EH (cell line): Measurements from ENCODE around the gene ARID3C.

Experiments
- DNase-seq: peaks from one replicate; pipeline ENCODE4 v3.0.0-alpha.2; 2015; ENCODE audit warnings: low read depth

ARID3C gene

GRCh38 chr9:34594177-34594576 is 34.7 kb downstream of the ARID3C start:
- no peak for DNase-seq

GRCh38 chr9:34592895-34593601 is 35.8 kb downstream of the ARID3C start:
- DNase-seq, result peak; percentile 35

DNA sequence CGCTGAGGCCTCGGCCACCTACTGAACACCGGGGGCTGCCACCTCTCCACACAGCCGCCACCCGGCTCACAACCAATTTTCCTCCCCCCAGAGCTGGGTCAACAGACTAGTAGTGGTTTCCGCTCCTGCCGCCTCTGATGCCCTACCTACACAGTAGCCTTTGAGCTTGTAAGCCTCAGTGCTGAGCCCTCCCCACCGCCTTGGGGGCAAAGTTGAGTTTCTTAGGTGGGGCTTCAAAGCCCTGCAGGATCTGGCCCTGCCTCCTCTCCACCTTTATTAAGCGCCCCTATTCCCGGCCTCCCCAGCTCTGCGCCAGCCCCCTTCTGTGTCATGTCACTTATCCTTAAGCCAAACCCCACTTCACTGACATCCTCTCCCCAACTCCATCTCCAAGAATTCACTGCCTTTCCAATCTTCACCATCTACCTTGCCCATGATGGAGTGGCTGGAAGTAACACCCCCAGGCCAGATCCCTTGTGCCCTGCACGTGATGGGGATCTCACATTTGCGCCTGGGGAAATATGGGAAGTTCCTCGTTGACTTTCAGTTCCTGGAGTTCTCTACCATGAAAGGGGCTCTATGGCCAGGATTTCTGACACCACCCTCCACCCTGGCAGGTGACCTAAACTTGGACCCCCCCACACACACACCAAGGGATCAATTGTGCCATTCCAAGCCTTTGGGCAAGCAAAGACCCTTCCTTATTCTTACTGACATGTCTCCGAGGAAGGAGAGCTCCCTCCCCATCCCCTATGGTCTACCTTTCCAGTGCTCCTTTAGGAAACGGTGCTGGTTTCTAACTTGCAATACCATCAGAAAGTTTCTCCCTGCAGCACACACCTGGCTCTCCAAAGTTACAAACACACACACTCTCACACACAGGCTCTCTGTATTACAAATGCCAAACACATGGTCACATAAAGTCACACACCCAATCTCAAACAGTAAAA is 36.7 kb downstream of the ARID3C start:
- DNase-seq, result no peak

GRCh38 chr9:34591248-34591916 is 37.5 kb downstream of the ARID3C start:
- peak; percentile 74 for DNase-seq

DNA sequence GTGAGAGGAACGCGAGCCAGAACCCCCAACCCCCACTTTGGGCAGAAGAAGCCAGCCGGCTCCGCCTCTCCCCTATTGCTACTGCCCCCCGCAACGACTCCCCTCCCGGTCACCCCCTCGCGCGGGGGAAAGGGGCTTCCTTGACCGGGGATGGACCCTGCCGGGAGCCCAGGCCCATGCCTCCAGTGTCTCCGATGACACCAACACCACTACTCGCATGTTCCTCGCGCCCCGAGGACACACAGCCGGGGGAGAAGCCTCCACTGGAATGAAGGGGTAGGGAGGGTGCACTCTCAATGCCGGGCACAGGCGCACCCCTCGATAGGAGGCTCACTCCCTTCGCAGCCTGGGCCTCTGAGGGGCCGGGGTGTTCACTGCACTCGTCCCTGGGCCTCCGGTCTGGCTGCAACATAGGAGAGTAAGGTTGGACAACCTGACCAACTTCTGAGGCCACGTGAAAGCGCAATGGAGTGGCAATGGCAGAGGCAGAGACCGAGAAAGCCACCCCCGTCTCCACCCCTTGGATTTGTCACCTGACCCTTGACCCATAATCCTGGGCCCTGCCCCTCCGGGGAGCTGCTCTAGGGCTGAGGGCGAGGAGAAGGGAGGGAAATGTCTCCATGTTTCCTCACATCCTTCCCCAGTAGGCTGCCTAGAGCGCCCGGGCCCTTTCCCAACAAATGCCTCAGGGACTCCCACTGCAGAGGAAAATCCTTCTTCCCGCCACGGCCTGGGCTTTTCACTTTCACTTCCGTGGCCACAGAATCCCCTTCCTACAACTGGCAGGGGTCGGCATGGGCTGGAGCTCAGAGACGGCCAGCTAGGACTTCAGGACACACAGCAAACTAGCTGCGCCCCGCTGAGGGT is 38.3 kb downstream of the ARID3C start:
- DNase-seq, result no peak

DNA sequence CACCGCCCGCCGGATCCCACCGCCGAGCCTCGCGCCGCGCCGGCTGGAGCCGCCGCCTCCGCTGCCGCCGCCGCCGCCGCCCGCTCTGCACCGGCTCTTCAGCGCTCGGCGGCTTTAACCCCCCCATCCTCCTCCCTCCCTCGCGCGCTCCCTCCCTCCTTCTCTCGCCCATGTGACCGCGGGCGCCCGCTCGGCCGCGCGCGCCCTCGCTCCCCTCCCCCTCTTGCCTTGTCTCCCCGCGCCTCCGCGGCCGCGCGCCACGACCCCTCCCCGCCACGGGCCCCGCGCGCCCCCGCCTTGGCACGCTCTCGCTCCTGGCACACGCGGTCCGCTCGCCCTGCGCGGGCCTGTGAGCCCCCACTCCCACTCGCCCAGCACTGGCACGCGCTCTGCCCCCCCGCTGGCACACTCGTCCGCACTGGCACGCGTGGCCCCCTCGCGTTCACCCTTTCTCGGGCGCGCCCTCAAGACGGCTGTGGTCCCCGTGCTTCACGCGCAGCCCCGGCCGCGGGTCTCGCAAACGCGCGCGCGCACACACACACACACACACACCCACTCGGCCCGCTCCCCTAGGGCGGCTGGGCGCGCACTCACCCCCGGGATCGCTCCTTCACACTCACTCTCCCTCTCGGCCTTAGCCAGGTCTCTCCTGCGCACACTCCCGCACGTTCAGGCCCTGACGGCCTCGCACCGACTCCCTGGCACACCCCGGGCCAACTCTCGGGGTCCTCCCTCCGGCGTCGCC is 39.1 kb downstream of the ARID3C start, which contains the start of gene CNTFR:
TSS of gene CNTFR (minus strand) at position 89 of the 745 bp plus-strand sequence. CDS start 20,743 bp downstream, outside the sequence.
- DNase-seq, result peak; percentile 12

GRCh38 chr9:34588671-34589635 is 39.9 kb downstream of the ARID3C start:
- DNase-seq, result no peak

DNA sequence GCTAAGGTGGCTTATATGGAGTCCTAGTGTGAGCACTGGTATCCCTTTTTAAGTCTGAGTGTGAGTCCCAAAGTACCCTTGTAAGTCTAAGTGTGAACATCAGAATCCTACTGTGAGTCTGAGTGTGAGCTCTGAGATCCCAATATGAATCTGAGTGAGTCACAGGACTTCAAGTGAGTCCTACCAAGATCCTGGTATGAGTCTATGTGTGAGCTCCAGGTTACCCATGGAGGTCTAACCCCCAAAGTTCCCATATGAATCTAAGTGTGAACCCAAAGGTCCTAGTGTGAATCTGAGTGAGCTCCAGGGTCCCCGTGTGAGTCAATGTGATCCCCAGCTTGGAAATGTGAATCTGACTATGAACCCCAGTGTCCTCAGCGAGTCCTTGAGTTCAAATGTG is 41.6 kb downstream of the ARID3C start:
- no peak for DNase-seq

- DNase-seq, result no peak
Measured at GRCh38 chr9:34585946-34586669, 42.8 kb downstream of the ARID3C start.

GRCh38 chr9:34584970-34585369 is 43.9 kb downstream of the ARID3C start:
- DNase-seq, result no peak

DNA sequence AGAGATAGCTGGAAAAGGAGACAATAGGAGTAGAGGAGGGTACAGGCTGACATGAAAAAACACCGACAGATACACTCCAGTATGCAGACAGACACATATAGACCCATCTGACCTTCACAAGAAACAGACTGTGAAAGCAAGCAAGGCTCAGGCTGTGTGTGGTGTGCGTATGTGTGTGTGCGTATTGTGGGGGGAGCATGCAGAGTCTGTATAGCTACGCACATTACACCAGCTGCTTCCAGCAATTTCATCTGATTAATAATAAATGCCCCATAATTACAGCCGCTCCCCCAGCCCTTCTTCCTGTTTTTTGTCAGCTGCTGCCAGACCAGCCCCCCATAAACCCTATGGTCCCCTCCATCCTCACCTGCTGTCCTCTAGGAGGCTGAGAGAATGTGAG is 46.1 kb downstream of the ARID3C start:
- DNase-seq, result no peak

- DNase-seq, result no peak
Measured at GRCh38 chr9:34581318-34581717, 47.5 kb downstream of the ARID3C start.

GRCh38 chr9:34580358-34580757 is 48.5 kb downstream of the ARID3C start:
- DNase-seq, result no peak

- DNase-seq, result no peak
Measured at GRCh38 chr9:34579808-34580163, 49.1 kb downstream of the ARID3C start.

DNA sequence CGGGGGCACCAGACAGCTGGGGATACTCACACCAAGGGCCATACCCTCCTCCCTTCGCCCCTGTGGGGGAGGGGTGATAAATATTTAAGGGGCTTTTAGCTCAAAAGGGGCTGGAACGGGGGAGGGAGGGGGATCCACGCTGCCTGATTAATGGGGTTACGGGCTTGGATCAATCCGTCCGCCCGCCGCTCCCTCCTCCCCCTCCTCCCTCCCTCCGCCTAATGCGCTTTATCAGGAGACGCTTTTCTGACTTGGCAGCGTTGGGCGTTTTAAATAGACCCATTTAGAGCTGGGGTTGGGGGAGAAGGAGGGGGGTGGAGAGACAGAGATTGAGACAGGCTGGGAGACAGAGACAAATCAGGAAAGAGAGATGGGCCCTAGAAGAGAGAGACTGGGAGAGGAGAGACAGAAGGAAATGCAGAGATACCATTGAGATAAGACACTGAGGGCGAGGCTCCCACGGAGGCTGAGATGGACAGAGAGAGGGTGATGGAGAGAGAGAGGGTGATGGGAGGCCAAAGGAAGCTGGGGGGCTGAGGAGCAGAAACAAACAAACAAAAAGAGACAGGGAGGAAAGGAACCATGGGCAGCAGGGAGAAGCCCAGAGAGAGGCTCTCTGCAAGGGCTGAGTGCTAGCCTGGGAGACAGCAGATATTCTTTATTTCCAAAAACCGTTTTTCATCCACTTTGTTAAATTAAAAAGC is 49.6 kb downstream of the ARID3C start:
- no peak for DNase-seq

- peak; percentile 58 for DNase-seq
Measured at GRCh38 chr9:34578241-34579103, 50.4 kb downstream of the ARID3C start.
